ENCODE measurements around the gene MNDA. TPM values are rescaled to one million over a fixed set of nuclear protein-coding genes. Genes with fewer than 3 reads are reported as not detected.

The MNDA gene
- total RNA-seq, 1 experiment from 2014 or later = not detected

DNA sequence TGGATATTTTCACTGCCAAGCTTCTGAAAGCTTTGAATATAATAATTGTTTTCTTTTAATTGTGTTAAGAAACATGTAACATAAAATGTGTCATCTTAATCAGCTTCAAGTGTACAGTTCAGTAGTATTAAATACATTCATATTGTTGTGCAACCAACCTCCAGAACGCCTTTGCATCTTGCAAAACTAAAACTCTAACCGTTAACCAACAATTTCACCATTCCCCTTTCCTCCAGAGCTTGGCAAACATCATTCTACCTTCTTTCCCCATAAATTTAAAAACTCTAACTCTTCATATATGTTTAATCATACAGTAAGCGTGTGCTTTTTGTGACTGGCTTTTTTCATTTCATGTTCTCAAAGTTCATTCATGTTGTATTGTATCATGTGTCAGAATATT, 2.1 kb downstream of the MNDA start:
- Histone ChIP-seq H3K14ac (ENCODE audit: insufficient read depth, low read length) (no peak overlapping the region), H3K4ac (ENCODE audit: low read depth, low read length) (no peak overlapping the region), H2BK20ac (ENCODE audit: low read depth, low read length, poor library complexity, severe bottlenecking) (no peak overlapping the region), H3K9ac (ENCODE audit: extremely low read depth, insufficient read length, low read length) (no peak overlapping the region), H3K27ac (ENCODE audit: insufficient read length, low read depth, low read length) (no peak overlapping the region), H2BK120ac (ENCODE audit: low read depth, low read length, poor library complexity, severe bottlenecking) (no peak overlapping the region), H3K18ac (ENCODE audit: insufficient read length, low read depth, low read length) (no peak overlapping the region), H2AK5ac (ENCODE audit: insufficient read length, low read length) (no peak overlapping the region), H3K56ac (ENCODE audit: insufficient read length, low read depth, low read length) (no peak overlapping the region), H3K23me2 (ENCODE audit: insufficient read length, low read depth, low read length, poor library complexity, severe bottlenecking) (no peaks in the 10 kb centered on the region), H3K27me3 (ENCODE audit: insufficient read depth, low read length) (no peaks in the 10 kb centered on the region), H3K4me1 (ENCODE audit: insufficient read depth, low read length) (no peaks in the 10 kb centered on the region), H4K5ac (ENCODE audit: insufficient read length, low read depth, low read length) (no peak overlapping the region), H3K23ac (ENCODE audit: insufficient read length, low read depth, low read length) (no peak overlapping the region), H3K79me1 (ENCODE audit: insufficient read depth, low read depth, low read length, poor library complexity, severe bottlenecking) (no peaks in the 10 kb centered on the region), H2BK12ac (ENCODE audit: insufficient read length, low read depth, low read length) (no peak overlapping the region), H3K79me2 (ENCODE audit: insufficient read depth, low read length) (no peaks in the 10 kb centered on the region), H3K4me2 (ENCODE audit: insufficient read depth, insufficient read length, low read length) (no peak overlapping the region), H3T11ph (ENCODE audit: low read length) (no peak overlapping the region), H3K9me3 (ENCODE audit: control insufficient read depth, low read depth, low read length) (no peaks in the 10 kb centered on the region), H2AFZ (ENCODE audit: low read length) (no peak overlapping the region), H4K91ac (ENCODE audit: insufficient read length, low read depth, low read length) (no peak overlapping the region), H2BK15ac (ENCODE audit: low read depth, low read length) (no peak overlapping the region), H4K20me1 (ENCODE audit: control insufficient read depth, insufficient read depth, insufficient read length) (no peaks in the 10 kb centered on the region), H2BK5ac (ENCODE audit: insufficient read length, low read length) (no peak overlapping the region), H4K8ac (replicated peaks; ENCODE audit: insufficient read length, low read depth, low read length) (no peak overlapping the region)
- Mint-ChIP-seq H3K27me3 (ENCODE audit: low read depth) (peaks cover 1% of the 10 kb centered on the region; the same call in 1 of the 2 replicates), H3K36me3 (ENCODE audit: insufficient read depth in 1 of 3, low read depth in 3 of 3) (peaks cover 4 to 17% (median 10%) of the 10 kb centered on the region in 3 experiments), H3K27ac (no peak overlapping the region), H3K4me1 (no peaks in the 10 kb centered on the region), H3K4me3 (no peak overlapping the region), H3K9me3 (peaks cover 22% of the 10 kb centered on the region in 2 experiments)
- TF ChIP-seq, protein P1, sequence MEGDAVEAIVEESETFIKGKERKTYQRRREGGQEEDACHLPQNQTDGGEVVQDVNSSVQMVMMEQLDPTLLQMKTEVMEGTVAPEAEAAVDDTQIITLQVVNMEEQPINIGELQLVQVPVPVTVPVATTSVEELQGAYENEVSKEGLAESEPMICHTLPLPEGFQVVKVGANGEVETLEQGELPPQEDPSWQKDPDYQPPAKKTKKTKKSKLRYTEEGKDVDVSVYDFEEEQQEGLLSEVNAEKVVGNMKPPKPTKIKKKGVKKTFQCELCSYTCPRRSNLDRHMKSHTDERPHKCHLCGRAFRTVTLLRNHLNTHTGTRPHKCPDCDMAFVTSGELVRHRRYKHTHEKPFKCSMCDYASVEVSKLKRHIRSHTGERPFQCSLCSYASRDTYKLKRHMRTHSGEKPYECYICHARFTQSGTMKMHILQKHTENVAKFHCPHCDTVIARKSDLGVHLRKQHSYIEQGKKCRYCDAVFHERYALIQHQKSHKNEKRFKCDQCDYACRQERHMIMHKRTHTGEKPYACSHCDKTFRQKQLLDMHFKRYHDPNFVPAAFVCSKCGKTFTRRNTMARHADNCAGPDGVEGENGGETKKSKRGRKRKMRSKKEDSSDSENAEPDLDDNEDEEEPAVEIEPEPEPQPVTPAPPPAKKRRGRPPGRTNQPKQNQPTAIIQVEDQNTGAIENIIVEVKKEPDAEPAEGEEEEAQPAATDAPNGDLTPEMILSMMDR (conservative IDR thresholded peaks at IDR 0.05) = no peak
- WGBS (ENCODE audit: extremely low coverage, insufficient read length, low lambda C conversion rate) = 100% methylated on average over 1 of the region's 3 CpGs
- DNase-seq = no peak

All from H9 (cell line).